Mesenchymal stem cell (in vitro differentiated cells and primary cell): ENCODE data around the gene C7orf33.

ENCODE experiments used
- DNase-seq: peaks from one replicate; pipeline ENCODE4 v3.0.0-alpha.2; 2013
- H2AFZ ChIP-seq: one replicate; pipeline ENCODE4 v1.6.1; 2013; ENCODE audit warnings: low read depth, mild to moderate bottlenecking, control low read depth, inconsistent platforms, low read length, moderate library complexity
- H2AK5ac ChIP-seq: 2 replicates; pipeline ENCODE4 v1.6.1; 2013; ENCODE audit warnings: low read length, moderate library complexity, mild to moderate bottlenecking, inconsistent platforms; ENCODE audit not compliant: severe bottlenecking
- H2BK120ac ChIP-seq: one replicate; pipeline ENCODE4 v1.6.1; 2013; ENCODE audit warnings: low read depth, mild to moderate bottlenecking, inconsistent platforms, low read length, moderate library complexity
- H2BK12ac ChIP-seq, 2 experiments: one replicate each; pipeline ENCODE4 v1.6.1; 2013; ENCODE audit warnings: inconsistent platforms in 2 of 2, low read length in 2 of 2, mild to moderate bottlenecking in 2 of 2, moderate library complexity in 2 of 2, control low read depth in 1 of 2
- H2BK15ac ChIP-seq: one replicate; pipeline ENCODE4 v1.6.1; 2013; ENCODE audit warnings: mild to moderate bottlenecking, low read depth, inconsistent platforms; ENCODE audit not compliant: poor library complexity, severe bottlenecking
- H2BK5ac ChIP-seq: 2 replicates; pipeline ENCODE4 v1.6.1; 2013; ENCODE audit warnings: low read depth, mild to moderate bottlenecking, low read length, control low read depth, inconsistent platforms; ENCODE audit not compliant: poor library complexity, severe bottlenecking
- H3K14ac ChIP-seq, 2 experiments: one replicate each; pipeline ENCODE4 v1.6.1; 2013; ENCODE audit warnings: inconsistent platforms in 2 of 2, low read length in 2 of 2, control low read depth in 1 of 2, mild to moderate bottlenecking in 1 of 2, moderate library complexity in 1 of 2
- H3K18ac ChIP-seq, 2 experiments: one replicate each; pipeline ENCODE4 v1.6.1; 2013; ENCODE audit warnings: inconsistent platforms in 2 of 2, low read length in 2 of 2, control low read depth in 1 of 2, low read depth in 1 of 2, mild to moderate bottlenecking in 1 of 2
- H3K23ac ChIP-seq, 2 experiments: one replicate each; pipeline ENCODE4 v1.6.1; 2013; ENCODE audit warnings: inconsistent platforms in 2 of 2, low read length in 2 of 2, mild to moderate bottlenecking in 2 of 2, moderate library complexity in 2 of 2, control low read depth in 1 of 2
- H3K27ac ChIP-seq: 2 replicates; pipeline ENCODE4 v1.5.1; 2013; ENCODE audit warnings: mild to moderate bottlenecking, moderate library complexity, low read length, control low read depth, inconsistent platforms; ENCODE audit not compliant: poor library complexity, severe bottlenecking
- H3K27me3 ChIP-seq, 2 experiments: 2 replicates each; pipeline versions ENCODE4 v1.6.1 to v1.7.0; 2013; ENCODE audit warnings: low read length in 2 of 2, mild to moderate bottlenecking in 2 of 2, moderate library complexity in 2 of 2, control low read depth in 1 of 2, inconsistent platforms in 1 of 2; ENCODE audit not compliant: control insufficient read depth in 1 of 2, insufficient read depth in 1 of 2
- H3K36me3 ChIP-seq, 2 experiments: 2 replicates each; pipeline versions ENCODE4 v1.6.1 to v1.7.0; 2013; ENCODE audit warnings: low read length in 2 of 2, control low read depth in 1 of 2, inconsistent platforms in 1 of 2, low read depth in 1 of 2, mild to moderate bottlenecking in 1 of 2; ENCODE audit not compliant: insufficient read depth in 2 of 2, control insufficient read depth in 1 of 2
- H3K4ac ChIP-seq, 2 experiments: one replicate each; pipeline ENCODE4 v1.6.1; 2013; ENCODE audit warnings: inconsistent platforms in 2 of 2, low read length in 2 of 2, mild to moderate bottlenecking in 2 of 2, moderate library complexity in 2 of 2, control low read depth in 1 of 2, low read depth in 1 of 2
- H3K4me1 ChIP-seq: 2 replicates; pipeline ENCODE4 v1.6.1; 2013; ENCODE audit warnings: low read depth, low read length, control low read depth; ENCODE audit not compliant: control insufficient read depth, insufficient read depth
- H3K4me2 ChIP-seq: 2 replicates; pipeline ENCODE4 v1.6.1; 2013; ENCODE audit warnings: low read length, mild to moderate bottlenecking, inconsistent platforms; ENCODE audit not compliant: poor library complexity, severe bottlenecking
- H3K4me3 ChIP-seq, 2 experiments: 2 replicates each; pipeline versions ENCODE4 v1.5.1 to v1.7.0; 2013; ENCODE audit warnings: low read length in 2 of 2, mild to moderate bottlenecking in 2 of 2, control low read depth in 1 of 2, low read depth in 1 of 2; ENCODE audit not compliant: insufficient read depth in 1 of 2
- H3K79me1 ChIP-seq: replicated peaks from 2 replicates; pipeline ENCODE4 v1.6.1; 2013; ENCODE audit warnings: mild to moderate bottlenecking, control low read depth, low read length, inconsistent platforms; ENCODE audit not compliant: poor library complexity, severe bottlenecking
- H3K9ac ChIP-seq: 2 replicates; pipeline ENCODE4 v1.7.0; 2013; ENCODE audit warnings: mild to moderate bottlenecking, low read length, moderate library complexity
- H3K9me3 ChIP-seq: 2 replicates; pipeline ENCODE4 v1.7.0; 2013; ENCODE audit warnings: mild to moderate bottlenecking, low read length; ENCODE audit not compliant: control insufficient read depth
- H4K8ac ChIP-seq: one replicate; pipeline ENCODE4 v1.6.1; 2013; ENCODE audit warnings: inconsistent platforms, mild to moderate bottlenecking, low read length, moderate library complexity
- H4K91ac ChIP-seq: one replicate; pipeline ENCODE4 v1.6.1; 2013; ENCODE audit warnings: mild to moderate bottlenecking, low read length, inconsistent platforms
- WGBS: methylation state at CpG from one replicate; pipeline ENCODE4 v1.1.7; 2013; ENCODE audit warnings: mixed read lengths; 5-methylcytosine and 5-hydroxymethylcytosine counted together

Gene C7orf33

GRCh38 chr7:148661471-148661870 lies 70.9 kb downstream of the C7orf33 start:
- WGBS: 99% methylated on average over 2 of the region's 2 CpGs
- no peak overlapping the region for H4K91ac ChIP-seq
- H3K36me3 ChIP-seq: no peaks in the 10 kb centered on the region

DNA sequence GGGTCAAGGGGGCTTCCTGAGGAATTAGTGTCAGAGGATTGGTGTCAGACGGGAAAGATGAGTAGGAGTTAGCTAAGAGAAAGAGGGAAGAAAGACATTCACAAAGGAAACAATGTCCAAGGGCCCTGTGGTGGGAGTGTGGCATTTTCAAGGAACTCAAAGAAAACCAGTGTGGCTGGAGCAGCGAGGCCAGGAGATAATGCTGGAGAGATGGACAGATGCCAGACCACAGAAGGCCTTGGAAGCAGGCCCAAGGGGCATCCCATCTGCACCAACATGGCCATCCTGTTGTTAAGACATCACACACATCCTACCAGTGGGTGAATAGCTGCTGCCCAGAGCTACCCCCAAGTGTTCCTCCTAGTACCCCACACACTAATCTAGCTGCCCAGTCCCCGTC lies 72.1 kb downstream of the C7orf33 start:
- Histone ChIP-seq H2AK5ac (no peak overlapping the region), H2AFZ (no peak overlapping the region), H4K8ac (no peak overlapping the region), H4K91ac (no peak overlapping the region), H2BK12ac (no peak overlapping the region), H3K4me3 (no peak overlapping the region), H3K18ac (no peak overlapping the region), H3K79me1 (no peaks in the 10 kb centered on the region), H3K4ac (no peak overlapping the region), H2BK120ac (no peak overlapping the region), H3K9ac (no peak overlapping the region), H3K9me3 (no peaks in the 10 kb centered on the region), H3K27me3 (no peaks in the 10 kb centered on the region), H2BK15ac (no peak overlapping the region), H3K36me3 (no peaks in the 10 kb centered on the region), H3K23ac (no peak overlapping the region), H3K4me1 (peaks cover 1% of the 10 kb centered on the region), H2BK5ac (no peak overlapping the region), H3K27ac (no peak overlapping the region), H3K14ac (no peak overlapping the region), H3K4me2 (no peak overlapping the region)
- DNase-seq: no peak
- 77% methylated on average over 3 of the region's 3 CpGs for WGBS

More at GRCh38 chr7:148661471-148661870, 70.9 kb downstream of the C7orf33 start:
- Histone ChIP-seq H2BK12ac (no peak overlapping the region), H3K4me3 (no peak overlapping the region), H2BK120ac (no peak overlapping the region), H4K8ac (no peak overlapping the region), H3K9ac (no peak overlapping the region), H2BK15ac (no peak overlapping the region), H3K79me1 (no peaks in the 10 kb centered on the region), H3K27ac (no peak overlapping the region), H2BK5ac (no peak overlapping the region), H3K18ac (no peak overlapping the region), H2AK5ac (no peak overlapping the region), H3K4me1 (peaks cover 1% of the 10 kb centered on the region), H3K9me3 (no peaks in the 10 kb centered on the region), H3K4me2 (no peak overlapping the region), H2AFZ (no peak overlapping the region), H3K4ac (no peak overlapping the region), H3K14ac (no peak overlapping the region), H3K27me3 (no peaks in the 10 kb centered on the region), H3K23ac (no peak overlapping the region)
- no peak for DNase-seq

DNA sequence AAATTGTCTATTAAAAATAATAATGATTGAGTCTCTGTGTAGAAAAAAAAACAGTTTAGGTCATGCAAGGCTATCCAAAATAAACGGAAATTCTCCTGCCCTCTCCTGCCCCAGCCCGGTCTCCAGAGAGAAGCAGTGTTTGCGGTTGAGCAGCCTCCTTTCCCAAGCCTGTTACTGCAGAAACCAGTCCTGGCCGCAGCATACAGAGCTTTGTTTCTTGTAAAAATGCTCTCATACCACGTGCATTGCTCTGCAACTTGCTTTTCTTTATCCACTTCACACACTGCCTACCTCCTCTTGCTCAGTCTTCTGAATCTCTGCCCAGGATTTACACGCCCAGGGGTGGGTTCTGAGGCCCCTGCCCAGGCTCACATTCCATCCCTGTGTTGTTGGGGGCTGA lies 73.8 kb downstream of the C7orf33 start:
- no peak overlapping the region for H3K23ac ChIP-seq
- no peak overlapping the region for H2AFZ ChIP-seq
- H4K91ac ChIP-seq: no peak overlapping the region
- no peaks in the 10 kb centered on the region for H3K9me3 ChIP-seq
- H3K79me1 ChIP-seq: no peaks in the 10 kb centered on the region
- no peak overlapping the region for H3K14ac ChIP-seq
- peak overlapping the region; percentile 54 for H3K9ac ChIP-seq
- H3K4me1 ChIP-seq: peaks cover 1% of the 10 kb centered on the region
- no peak overlapping the region for H2BK120ac ChIP-seq
- H3K27me3 ChIP-seq: no peaks in the 10 kb centered on the region
- no peak overlapping the region for H4K8ac ChIP-seq
- H2BK12ac ChIP-seq: no peak overlapping the region
- peak overlapping the region in 1 of 2 experiments; percentile 30 for H3K4me3 ChIP-seq
- no peak overlapping the region for H3K18ac ChIP-seq
- H2BK15ac ChIP-seq: peak overlapping the region; percentile 52
- no peak overlapping the region for H3K4me2 ChIP-seq
- DNase-seq: peak; percentile 6
- WGBS: 58% methylated on average over 6 of the region's 6 CpGs
- no peak overlapping the region for H2BK5ac ChIP-seq
- H3K36me3 ChIP-seq: no peaks in the 10 kb centered on the region
- no peak overlapping the region for H3K27ac ChIP-seq
- H3K4ac ChIP-seq: no peak overlapping the region
- no peak overlapping the region for H2AK5ac ChIP-seq

DNA sequence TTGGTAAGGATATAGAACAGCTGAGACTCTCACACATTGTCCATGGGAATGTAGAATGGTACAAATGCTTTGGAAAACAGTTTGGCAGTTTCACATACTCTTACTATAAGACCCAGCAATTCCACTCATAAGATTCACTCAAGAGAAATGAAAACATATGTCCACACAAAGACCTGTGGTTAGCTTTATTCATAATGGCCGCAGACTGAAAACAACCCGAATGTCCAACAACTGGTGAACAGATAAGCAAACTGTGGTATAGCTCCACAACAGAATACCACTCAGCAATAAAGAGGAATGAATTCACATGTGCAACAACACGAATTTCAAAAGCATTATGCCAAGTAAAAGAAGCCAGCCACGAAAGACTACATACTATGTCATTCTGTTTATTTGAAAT lies 74.7 kb downstream of the C7orf33 start:
- no peak overlapping the region for H3K4me2 ChIP-seq
- no peaks in the 10 kb centered on the region for H3K9me3 ChIP-seq
- no peak overlapping the region for H3K23ac ChIP-seq
- H2BK15ac ChIP-seq: no peak overlapping the region
- H2AFZ ChIP-seq: no peak overlapping the region
- no peaks in the 10 kb centered on the region for H3K79me1 ChIP-seq
- H3K9ac ChIP-seq: no peak overlapping the region
- H3K4ac ChIP-seq: no peak overlapping the region
- H3K4me1 ChIP-seq: peaks cover 1% of the 10 kb centered on the region
- no peaks in the 10 kb centered on the region for H3K36me3 ChIP-seq
- no peak overlapping the region for H3K4me3 ChIP-seq
- H4K91ac ChIP-seq: no peak overlapping the region
- no peak overlapping the region for H4K8ac ChIP-seq
- no peak for DNase-seq
- no peak overlapping the region for H2AK5ac ChIP-seq
- no peaks in the 10 kb centered on the region for H3K27me3 ChIP-seq
- WGBS: 81% methylated on average over 3 of the region's 4 CpGs
- H2BK12ac ChIP-seq: no peak overlapping the region
- no peak overlapping the region for H2BK120ac ChIP-seq
- no peak overlapping the region for H2BK5ac ChIP-seq
- no peak overlapping the region for H3K27ac ChIP-seq
- H3K14ac ChIP-seq: no peak overlapping the region
- H3K18ac ChIP-seq: peak overlapping the region in 1 of 2 experiments; percentile 7
